Loucy (cell line): ENCODE results near the gene ZNF783.

Experiments
- H2AFZ ChIP-seq: fragments of 200-600 bp; sonication (generic); 2 replicates; pipeline ENCODE4 v1.6.0; 2016; ENCODE audit warnings: antibody characterized with exemption, mild to moderate bottlenecking, low read length, moderate library complexity
- H3F3A ChIP-seq: fragments of 200-600 bp; 2 replicates; pipeline ENCODE4 v1.6.0; 2016; ENCODE audit warnings: antibody characterized with exemption, low read depth, mild to moderate bottlenecking
- H3K27me3 ChIP-seq: fragments of 200-600 bp; sonication (generic); 2 replicates; pipeline ENCODE4 v1.6.1; 2014; ENCODE audit warnings: low read length, mild to moderate bottlenecking; ENCODE audit not compliant: insufficient read depth, poor library complexity, severe bottlenecking
- H3K36me3 ChIP-seq: fragments of 200-600 bp; sonication (generic); 2 replicates; pipeline ENCODE4 v1.6.1; 2016; ENCODE audit warnings: low read length; ENCODE audit not compliant: insufficient read depth
- H3K4me1 ChIP-seq: fragments of 200-600 bp; sonication (generic); 2 replicates; pipeline ENCODE4 v1.5.1; 2014; ENCODE audit warnings: low read length, mild to moderate bottlenecking; ENCODE audit not compliant: insufficient read depth, poor library complexity, severe bottlenecking
- H3K4me2 ChIP-seq: fragments of 200-600 bp; sonication (generic); 2 replicates; pipeline ENCODE4 v1.6.0; 2014; ENCODE audit warnings: antibody characterized with exemption, low read length, low read depth, mild to moderate bottlenecking; ENCODE audit not compliant: poor library complexity, severe bottlenecking
- H3K4me3 ChIP-seq: fragments of 200-600 bp; sonication (generic); 2 replicates; pipeline ENCODE4 v1.5.1; 2014; ENCODE audit warnings: low read length, mild to moderate bottlenecking, mixed read lengths; ENCODE audit not compliant: poor library complexity, severe bottlenecking
- H3K79me2 ChIP-seq: fragments of 200-600 bp; sonication (generic); 2 replicates; pipeline ENCODE4 v1.6.1; 2014; ENCODE audit warnings: low read length; ENCODE audit not compliant: insufficient read depth
- H3K9ac ChIP-seq: fragments of 200-600 bp; sonication (generic); 2 replicates; pipeline ENCODE4 v1.6.0; 2014; ENCODE audit warnings: mild to moderate bottlenecking, low read depth, low read length, moderate library complexity; ENCODE audit not compliant: poor library complexity, severe bottlenecking
- H3K9me2 ChIP-seq: fragments of 200-600 bp; sonication (generic); replicated peaks from 2 replicates; pipeline ENCODE4 v1.6.1; 2016; ENCODE audit warnings: low read depth, low read length, mixed read lengths
- H3K9me3 ChIP-seq: fragments of 200-600 bp; sonication (generic); 2 replicates; pipeline ENCODE4 v1.6.1; 2014; ENCODE audit warnings: mild to moderate bottlenecking, antibody characterized with exemption, low read length, low read depth; ENCODE audit not compliant: insufficient read depth
- H4K20me1 ChIP-seq: fragments of 200-600 bp; sonication (generic); 2 replicates; pipeline ENCODE4 v1.6.0; 2014; ENCODE audit warnings: antibody characterized with exemption, low read length, mild to moderate bottlenecking; ENCODE audit not compliant: insufficient read depth, poor library complexity, severe bottlenecking
- EZH2phosphoT487 ChIP-seq: fragments of 200-600 bp; IDR thresholded peaks from 2 replicates; pipeline ENCODE4 v1.6.1; 2018; ENCODE audit warnings: antibody characterized with exemption, mild to moderate bottlenecking, moderate library complexity, borderline replicate concordance
- TF ChIP-seq, protein P1 (sequence below): fragments of 200-600 bp; sonication (generic); conservative IDR thresholded peaks from 2 replicates; pipeline ENCODE4 v1.5.1; 2014; ENCODE audit warnings: mild to moderate bottlenecking, antibody characterized with exemption, low read length

ZNF783 gene

DNA sequence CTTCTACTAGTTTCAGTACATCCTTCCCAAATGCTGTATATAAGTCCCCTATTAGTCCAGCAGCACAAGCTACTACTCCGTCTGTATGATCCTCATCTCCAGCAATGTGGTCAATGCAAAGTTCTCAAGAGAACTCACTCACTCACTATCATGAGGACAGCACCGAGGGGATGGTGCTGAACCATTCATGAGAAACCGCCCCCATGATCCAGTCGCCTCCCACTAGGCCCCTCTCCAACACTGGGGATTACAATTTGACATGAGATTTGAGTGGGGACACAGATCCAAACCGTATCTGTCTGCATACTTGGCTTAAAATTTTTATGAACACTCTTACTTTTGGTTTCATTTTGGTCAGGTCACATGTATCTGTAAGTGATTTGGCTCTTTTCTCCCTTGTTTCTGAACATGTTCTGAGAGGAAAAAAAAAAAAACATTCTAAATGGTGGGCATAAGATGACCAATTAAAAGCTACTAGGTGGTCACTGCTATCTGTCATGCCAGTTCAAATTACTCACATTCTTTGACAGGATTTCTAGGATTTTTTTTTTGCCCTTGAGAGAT is 60.1 kb downstream of the ZNF783 start:
- no peaks in the 10 kb centered on the region for H3K9me2 ChIP-seq
- TF ChIP-seq, protein P1, sequence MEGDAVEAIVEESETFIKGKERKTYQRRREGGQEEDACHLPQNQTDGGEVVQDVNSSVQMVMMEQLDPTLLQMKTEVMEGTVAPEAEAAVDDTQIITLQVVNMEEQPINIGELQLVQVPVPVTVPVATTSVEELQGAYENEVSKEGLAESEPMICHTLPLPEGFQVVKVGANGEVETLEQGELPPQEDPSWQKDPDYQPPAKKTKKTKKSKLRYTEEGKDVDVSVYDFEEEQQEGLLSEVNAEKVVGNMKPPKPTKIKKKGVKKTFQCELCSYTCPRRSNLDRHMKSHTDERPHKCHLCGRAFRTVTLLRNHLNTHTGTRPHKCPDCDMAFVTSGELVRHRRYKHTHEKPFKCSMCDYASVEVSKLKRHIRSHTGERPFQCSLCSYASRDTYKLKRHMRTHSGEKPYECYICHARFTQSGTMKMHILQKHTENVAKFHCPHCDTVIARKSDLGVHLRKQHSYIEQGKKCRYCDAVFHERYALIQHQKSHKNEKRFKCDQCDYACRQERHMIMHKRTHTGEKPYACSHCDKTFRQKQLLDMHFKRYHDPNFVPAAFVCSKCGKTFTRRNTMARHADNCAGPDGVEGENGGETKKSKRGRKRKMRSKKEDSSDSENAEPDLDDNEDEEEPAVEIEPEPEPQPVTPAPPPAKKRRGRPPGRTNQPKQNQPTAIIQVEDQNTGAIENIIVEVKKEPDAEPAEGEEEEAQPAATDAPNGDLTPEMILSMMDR: no peak
- TF ChIP-seq EZH2phosphoT487: no peak
- H3F3A ChIP-seq: no peaks in the 10 kb centered on the region
- H3K4me1 ChIP-seq: no peaks in the 10 kb centered on the region
- H2AFZ ChIP-seq: peak overlapping the region; percentile 85
- peak overlapping the region; percentile 53 for H3K4me2 ChIP-seq
- no peaks in the 10 kb centered on the region for H3K36me3 ChIP-seq
- H3K4me3 ChIP-seq: peak overlapping the region; percentile 52
- H3K27me3 ChIP-seq: peaks cover 3% of the 10 kb centered on the region
- no peaks in the 10 kb centered on the region for H3K79me2 ChIP-seq
- H3K9ac ChIP-seq: no peak overlapping the region
- no peaks in the 10 kb centered on the region for H4K20me1 ChIP-seq
- no peaks in the 10 kb centered on the region for H3K9me3 ChIP-seq

GRCh38 chr7:149322737-149323136 is 60.7 kb downstream of the ZNF783 start:
- Histone ChIP-seq H2AFZ (peak overlapping the region; percentile 85; the same call in 1 of the 2 replicates), H3K4me3 (no peak overlapping the region), H3F3A (no peaks in the 10 kb centered on the region), H3K4me1 (no peaks in the 10 kb centered on the region), H3K9me2 (no peaks in the 10 kb centered on the region), H3K9me3 (no peaks in the 10 kb centered on the region), H4K20me1 (no peaks in the 10 kb centered on the region), H3K9ac (no peak overlapping the region), H3K79me2 (no peaks in the 10 kb centered on the region), H3K4me2 (peak overlapping the region; percentile 53), H3K36me3 (no peaks in the 10 kb centered on the region), H3K27me3 (no peaks in the 10 kb centered on the region)
- TF ChIP-seq, protein P1: no peak
- no peak for TF ChIP-seq EZH2phosphoT487

DNA sequence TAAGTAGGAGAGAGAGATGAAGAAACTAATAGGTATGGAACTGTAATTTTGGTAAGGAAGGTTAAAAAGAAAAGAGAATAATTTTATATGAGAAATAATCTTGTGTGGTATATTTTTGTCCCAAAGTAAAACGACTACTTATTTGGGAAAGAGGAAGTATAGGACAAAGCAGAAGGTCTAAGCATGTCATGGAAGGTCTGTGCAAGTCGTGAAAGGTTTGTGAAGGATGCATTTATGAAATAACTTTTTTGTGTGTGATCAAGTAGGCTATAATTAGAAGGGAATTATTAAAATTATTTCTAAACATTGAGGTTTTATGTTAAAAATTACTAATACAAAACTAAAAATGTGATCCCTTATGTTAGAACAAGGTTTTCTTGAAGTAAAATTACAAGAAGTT is 63.3 kb downstream of the ZNF783 start:
- H2AFZ ChIP-seq: no peak overlapping the region
- H3K4me3 ChIP-seq: no peak overlapping the region
- H3K9ac ChIP-seq: no peak overlapping the region
- no peaks in the 10 kb centered on the region for H3K9me2 ChIP-seq
- no peaks in the 10 kb centered on the region for H3K79me2 ChIP-seq
- H3K9me3 ChIP-seq: no peaks in the 10 kb centered on the region
- no peaks in the 10 kb centered on the region for H3K36me3 ChIP-seq
- H3F3A ChIP-seq: no peaks in the 10 kb centered on the region
- no peak overlapping the region for H3K4me2 ChIP-seq
- H3K27me3 ChIP-seq: no peaks in the 10 kb centered on the region
- TF ChIP-seq, protein P1: no peak
- no peak for TF ChIP-seq EZH2phosphoT487
- no peaks in the 10 kb centered on the region for H4K20me1 ChIP-seq
- no peaks in the 10 kb centered on the region for H3K4me1 ChIP-seq
